ENCODE data around the gene WDTC1.

Gene WDTC1

DNA sequence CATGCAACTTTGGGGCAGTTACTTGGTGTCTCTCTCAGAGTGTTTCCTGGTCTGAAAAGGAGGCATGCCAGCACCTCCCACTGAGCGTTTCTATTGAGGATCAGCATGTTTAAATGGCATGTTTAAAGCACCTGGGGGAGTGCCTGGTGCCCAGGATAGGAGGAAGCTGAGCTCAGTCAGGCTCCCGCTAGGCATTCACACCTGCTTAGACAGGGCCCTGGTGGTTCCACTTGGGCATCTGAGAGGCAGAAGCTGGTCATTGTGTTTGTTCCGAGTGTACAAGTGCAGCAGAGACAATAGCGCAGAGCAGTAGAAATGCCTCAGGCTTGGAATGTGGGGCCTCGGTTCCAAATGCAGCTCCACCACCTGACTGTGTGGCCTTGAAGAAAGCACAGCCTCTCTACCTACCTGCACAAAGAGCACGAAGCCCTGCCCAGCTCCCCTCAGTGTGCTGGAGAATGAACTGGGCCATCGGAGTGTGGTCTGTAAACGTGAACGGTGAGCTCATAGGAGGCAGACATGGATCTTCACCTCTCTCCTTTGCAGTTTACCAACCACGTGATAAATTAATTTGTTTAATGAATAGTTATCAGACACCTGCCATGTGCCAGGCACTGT lies 67.3 kb downstream of the WDTC1 start:
- TF ChIP-seq, protein P1, sequence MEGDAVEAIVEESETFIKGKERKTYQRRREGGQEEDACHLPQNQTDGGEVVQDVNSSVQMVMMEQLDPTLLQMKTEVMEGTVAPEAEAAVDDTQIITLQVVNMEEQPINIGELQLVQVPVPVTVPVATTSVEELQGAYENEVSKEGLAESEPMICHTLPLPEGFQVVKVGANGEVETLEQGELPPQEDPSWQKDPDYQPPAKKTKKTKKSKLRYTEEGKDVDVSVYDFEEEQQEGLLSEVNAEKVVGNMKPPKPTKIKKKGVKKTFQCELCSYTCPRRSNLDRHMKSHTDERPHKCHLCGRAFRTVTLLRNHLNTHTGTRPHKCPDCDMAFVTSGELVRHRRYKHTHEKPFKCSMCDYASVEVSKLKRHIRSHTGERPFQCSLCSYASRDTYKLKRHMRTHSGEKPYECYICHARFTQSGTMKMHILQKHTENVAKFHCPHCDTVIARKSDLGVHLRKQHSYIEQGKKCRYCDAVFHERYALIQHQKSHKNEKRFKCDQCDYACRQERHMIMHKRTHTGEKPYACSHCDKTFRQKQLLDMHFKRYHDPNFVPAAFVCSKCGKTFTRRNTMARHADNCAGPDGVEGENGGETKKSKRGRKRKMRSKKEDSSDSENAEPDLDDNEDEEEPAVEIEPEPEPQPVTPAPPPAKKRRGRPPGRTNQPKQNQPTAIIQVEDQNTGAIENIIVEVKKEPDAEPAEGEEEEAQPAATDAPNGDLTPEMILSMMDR (conservative IDR thresholded peaks at IDR 0.05; ENCODE audit: control insufficient read depth, insufficient read depth, low read depth, low read length): no peak
- no peak overlapping the region for H3K4me3 ChIP-seq (ENCODE audit: control insufficient read depth, low read depth, low read length)
- no peak for DNase-seq (ENCODE audit: low read depth)

- DNase-seq (ENCODE audit: low read depth): no peak
- H3K4me3 ChIP-seq (ENCODE audit: control insufficient read depth, low read depth, low read length): no peak overlapping the region
- TF ChIP-seq, protein P1 (conservative IDR thresholded peaks at IDR 0.05; ENCODE audit: control insufficient read depth, insufficient read depth, low read depth, low read length): no peak
Measured at GRCh38 chr1:27302612-27303011, 68.2 kb downstream of the WDTC1 start.

- TF ChIP-seq, protein P1 (conservative IDR thresholded peaks at IDR 0.05; ENCODE audit: control insufficient read depth, insufficient read depth, low read depth, low read length): no peak
- DNase-seq (ENCODE audit: low read depth): no peak
- H3K4me3 ChIP-seq (ENCODE audit: control insufficient read depth, low read depth, low read length): no peak overlapping the region
Measured at GRCh38 chr1:27303509-27303908, 69.1 kb downstream of the WDTC1 start.

GRCh38 chr1:27306071-27306470 lies 71.6 kb downstream of the WDTC1 start:
- DNase-seq (ENCODE audit: low read depth): no peak
- no peak overlapping the region for H3K4me3 ChIP-seq (ENCODE audit: control insufficient read depth, low read depth, low read length)
- TF ChIP-seq, protein P1 (conservative IDR thresholded peaks at IDR 0.05; ENCODE audit: control insufficient read depth, insufficient read depth, low read depth, low read length): no peak

DNA sequence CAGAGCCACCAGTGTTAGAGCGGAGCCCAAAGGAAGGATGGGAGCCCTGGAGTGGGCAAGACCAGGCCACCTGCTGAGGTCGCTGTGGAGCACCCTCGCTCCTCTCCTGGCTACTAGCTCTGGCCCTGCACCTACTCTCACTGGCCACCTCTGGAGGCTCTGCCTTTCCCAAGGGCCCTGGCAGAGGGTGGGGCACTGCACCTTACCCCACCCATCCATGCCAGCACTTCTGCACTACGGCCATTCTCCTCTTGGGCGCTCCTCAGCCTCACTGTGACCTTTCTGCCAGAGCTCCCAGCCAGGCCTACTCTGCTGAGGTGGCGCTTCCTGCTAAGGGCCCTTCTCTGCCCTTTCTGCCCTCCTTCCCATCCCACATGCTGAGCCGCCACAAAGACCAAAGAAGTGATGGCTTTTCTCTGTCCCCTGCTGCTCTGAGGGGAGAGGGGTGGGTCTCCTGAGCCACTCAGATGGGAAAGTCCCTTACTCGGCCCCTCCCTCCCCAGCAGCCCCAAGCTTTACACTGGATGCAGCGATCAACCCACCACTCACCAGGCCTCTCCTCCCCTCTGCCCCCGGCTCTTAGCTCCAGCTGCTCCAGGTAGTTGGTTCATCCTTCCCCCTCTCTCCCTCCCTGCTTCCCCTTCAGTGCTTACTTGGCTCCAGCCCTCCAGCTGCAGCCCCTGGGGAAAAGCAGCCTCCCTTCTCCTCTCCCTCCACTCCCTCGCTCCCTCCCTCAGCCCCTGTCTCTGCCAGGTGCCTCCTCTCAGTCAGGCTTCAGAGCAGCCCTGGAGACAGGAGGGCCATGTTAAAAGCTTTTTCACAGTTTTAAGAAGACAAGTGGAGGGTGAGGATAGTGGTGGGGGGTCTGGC lies 72.7 kb downstream of the WDTC1 start:
- DNase-seq (ENCODE audit: low read depth): no peak
- no peak overlapping the region for H3K4me3 ChIP-seq (ENCODE audit: control insufficient read depth, low read depth, low read length)
- TF ChIP-seq, protein P1 (conservative IDR thresholded peaks at IDR 0.05; ENCODE audit: control insufficient read depth, insufficient read depth, low read depth, low read length): no peak

GRCh38 chr1:27307874-27308598 lies 73.6 kb downstream of the WDTC1 start:
- no peak overlapping the region for H3K4me3 ChIP-seq (ENCODE audit: control insufficient read depth, low read depth, low read length)
- no peak for DNase-seq (ENCODE audit: low read depth)
- TF ChIP-seq, protein P1 (conservative IDR thresholded peaks at IDR 0.05; ENCODE audit: control insufficient read depth, insufficient read depth, low read depth, low read length): no peak

Measured in fibroblast of mammary gland (primary cell).